Measurements from ENCODE around the gene MAGI2. TPM values are rescaled to one million over a fixed set of nuclear protein-coding genes. Genes with fewer than 3 reads are reported as not detected.

The MAGI2 gene
- total and polyA plus RNA-seq, 2 experiments from 2014 or later = 10.4 to 26.4 TPM

GRCh38 chr7:78024591-78024990 lies 1428.9 kb downstream of the MAGI2 start:
- Mint-ChIP-seq H3K36me3 (ENCODE audit: low read depth) (no peaks in the 10 kb centered on the region), H3K4me3 (no peak overlapping the region), H3K9me3 (no peaks in the 10 kb centered on the region), H3K27me3 (ENCODE audit: insufficient read depth, low read depth, poor library complexity) (peaks cover 4% of the 10 kb centered on the region), H3K27ac (no peak overlapping the region), H3K4me1 (peaks cover 8% of the 10 kb centered on the region)
- Histone ChIP-seq H3K79me2 (replicated peaks; ENCODE audit: insufficient read depth) (no peaks in the 10 kb centered on the region), H3F3A (replicated peaks; ENCODE audit: low read depth) (no peaks in the 10 kb centered on the region), H4K20me1 (replicated peaks; ENCODE audit: insufficient read depth) (no peaks in the 10 kb centered on the region), H3K27me3 (ENCODE audit: insufficient read depth) (no peaks in the 10 kb centered on the region), H3K4me2 (no peak overlapping the region), H3K27ac (ENCODE audit: low read depth) (no peak overlapping the region), H3K4me1 (ENCODE audit: insufficient read depth) (peaks cover 7% of the 10 kb centered on the region), H3K36me3 (ENCODE audit: insufficient read depth) (no peaks in the 10 kb centered on the region), H2AFZ (no peak overlapping the region), H3K4me3 (no peak overlapping the region), H3K9me2 (ENCODE audit: insufficient read depth) (no peaks in the 10 kb centered on the region)
- ATAC-seq (no peak), DNase-seq (ENCODE audit: low spot score) (no peak)
- no peak for TF ChIP-seq EZH2phosphoT487 (IDR thresholded peaks at IDR 0.05; ENCODE audit: unreplicated experiment)
- no peak for TF ChIP-seq CTCF (conservative IDR thresholded peaks at IDR 0.05; ENCODE audit: low read depth in 2 of 2)
- no peak for TF ChIP-seq REST (IDR thresholded peaks at IDR 0.05; ENCODE audit: unreplicated experiment)
- TF ChIP-seq POLR2AphosphoS5 (IDR thresholded peaks at IDR 0.05; ENCODE audit: low read depth) = no peak
- TF ChIP-seq EZH2 (IDR thresholded peaks at IDR 0.05; ENCODE audit: low read depth, unreplicated experiment) = no peak
- TF ChIP-seq CREB1 (CRISPR knock-in tag; IDR thresholded peaks at IDR 0.05; ENCODE audit: low read depth) = no peak
- no peak for TF ChIP-seq ZNF114 (CRISPR knock-in tag; IDR thresholded peaks at IDR 0.05)
- no peak for TF ChIP-seq JUNB (IDR thresholded peaks at IDR 0.05; ENCODE audit: unreplicated experiment)
- no peak for TF ChIP-seq ETS1 (IDR thresholded peaks at IDR 0.05)
- no peak for TF ChIP-seq NANOG (IDR thresholded peaks at IDR 0.05; ENCODE audit: borderline replicate concordance)
- TF ChIP-seq STAT1 (IDR thresholded peaks at IDR 0.05; ENCODE audit: unreplicated experiment) = no peak
- no peak for TF ChIP-seq ZNF462 (CRISPR knock-in tag; IDR thresholded peaks at IDR 0.05)
- no peak for TF ChIP-seq ZNF331 (CRISPR knock-in tag; IDR thresholded peaks at IDR 0.05; ENCODE audit: low read depth)
